Measurements from ENCODE around the gene ASPHD2.

The ASPHD2 gene

DNA sequence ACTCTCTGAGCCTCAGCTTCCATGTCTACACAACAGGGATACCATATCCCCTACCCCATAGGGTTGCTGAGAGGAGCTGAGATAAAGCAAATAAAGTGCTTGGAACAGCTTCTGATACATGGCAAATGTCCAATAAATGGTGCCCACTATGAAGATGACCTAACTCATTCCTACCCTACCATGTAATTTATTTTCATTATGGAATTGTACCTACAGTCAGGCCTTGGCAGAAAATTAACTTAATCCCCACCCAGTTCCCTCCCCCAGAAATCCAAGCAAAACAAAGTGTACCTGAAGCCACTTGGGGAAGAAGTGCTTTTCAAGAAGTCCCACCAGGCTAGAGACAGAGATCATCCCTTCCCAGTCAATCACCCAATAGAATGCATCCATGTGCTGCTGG lies 65.4 kb downstream of the ASPHD2 start:
- no peak for DNase-seq (ENCODE audit: low read depth in 2 of 2)
- TF ChIP-seq, protein P1, sequence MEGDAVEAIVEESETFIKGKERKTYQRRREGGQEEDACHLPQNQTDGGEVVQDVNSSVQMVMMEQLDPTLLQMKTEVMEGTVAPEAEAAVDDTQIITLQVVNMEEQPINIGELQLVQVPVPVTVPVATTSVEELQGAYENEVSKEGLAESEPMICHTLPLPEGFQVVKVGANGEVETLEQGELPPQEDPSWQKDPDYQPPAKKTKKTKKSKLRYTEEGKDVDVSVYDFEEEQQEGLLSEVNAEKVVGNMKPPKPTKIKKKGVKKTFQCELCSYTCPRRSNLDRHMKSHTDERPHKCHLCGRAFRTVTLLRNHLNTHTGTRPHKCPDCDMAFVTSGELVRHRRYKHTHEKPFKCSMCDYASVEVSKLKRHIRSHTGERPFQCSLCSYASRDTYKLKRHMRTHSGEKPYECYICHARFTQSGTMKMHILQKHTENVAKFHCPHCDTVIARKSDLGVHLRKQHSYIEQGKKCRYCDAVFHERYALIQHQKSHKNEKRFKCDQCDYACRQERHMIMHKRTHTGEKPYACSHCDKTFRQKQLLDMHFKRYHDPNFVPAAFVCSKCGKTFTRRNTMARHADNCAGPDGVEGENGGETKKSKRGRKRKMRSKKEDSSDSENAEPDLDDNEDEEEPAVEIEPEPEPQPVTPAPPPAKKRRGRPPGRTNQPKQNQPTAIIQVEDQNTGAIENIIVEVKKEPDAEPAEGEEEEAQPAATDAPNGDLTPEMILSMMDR (IDR thresholded peaks at IDR 0.05; ENCODE audit: low read depth, low read length) = no peak
- no peak overlapping the region for H3K4me3 ChIP-seq (replicated peaks in 1 of 2; ENCODE audit: low read depth in 2 of 2, low read length in 2 of 2)
